HepG2 (cell line): ENCODE results near the gene ING1. TPM values are rescaled to one million over a fixed set of nuclear protein-coding genes. Genes with fewer than 3 reads are reported as not detected.

Source experiments
- CCAR2 ChIP-seq: fragments of 200-400 bp; formaldehyde crosslinking; optimal IDR thresholded peaks from 2 replicates; pipeline ENCODE3; 2018; ENCODE audit warnings: low read depth, mild to moderate bottlenecking, low read length, moderate library complexity
- DPF2 ChIP-seq: sonication (generic); formaldehyde crosslinking; IDR thresholded peaks from 2 replicates; pipeline ENCODE4 v1.4.0; 2020; ENCODE audit warnings: mild to moderate bottlenecking, low read depth, missing genetic modification reagents, borderline replicate concordance
- GFI1 ChIP-seq: sonication (generic); formaldehyde crosslinking; IDR thresholded peaks from 2 replicates; pipeline ENCODE4 v1.5.0; 2020; ENCODE audit warnings: missing genetic modification reagents, mild to moderate bottlenecking, borderline replicate concordance
- GMEB2 ChIP-seq: IDR thresholded peaks from 2 replicates; pipeline ENCODE4 v1.6.1; 2016; ENCODE audit warnings: missing biosample characterization, missing genetic modification reagents, low read depth
- HOMEZ ChIP-seq: IDR thresholded peaks from 2 replicates; pipeline ENCODE4 v1.6.1; 2016; ENCODE audit warnings: low read depth
- IRX3 ChIP-seq: sonication (generic); formaldehyde crosslinking; IDR thresholded peaks from 2 replicates; pipeline ENCODE4 v1.8.1; 2023; ENCODE audit warnings: mild to moderate bottlenecking, low read depth, missing genetic modification reagents, borderline replicate concordance
- PBX3 ChIP-seq: sonication (generic); formaldehyde crosslinking; IDR thresholded peaks from 2 replicates; pipeline ENCODE4 v1.8.1; 2023; ENCODE audit warnings: missing genetic modification reagents, inconsistent platforms, borderline replicate concordance
- RARA ChIP-seq: IDR thresholded peaks from 2 replicates; pipeline ENCODE4 v1.6.1; 2016; ENCODE audit warnings: missing genetic modification reagents, missing compliant biosample characterization
- SIN3B ChIP-seq: fragments of 150-350 bp; IDR thresholded peaks from 2 replicates; pipeline ENCODE4 v1.6.1; 2014; ENCODE audit warnings: low read length
- XRCC5 ChIP-seq: fragments of 200-400 bp; formaldehyde crosslinking; optimal IDR thresholded peaks from 2 replicates; pipeline ENCODE3; 2017; ENCODE audit warnings: mild to moderate bottlenecking, low read length
- YEATS4 ChIP-seq: sonication (generic); formaldehyde crosslinking; IDR thresholded peaks from 2 replicates; pipeline ENCODE4 v1.4.0; 2020; ENCODE audit warnings: missing genetic modification reagents, borderline replicate concordance
- ZBTB3 ChIP-seq: sonication (generic); formaldehyde crosslinking; IDR thresholded peaks from 2 replicates; pipeline ENCODE4 v1.4.0; 2020; ENCODE audit warnings: low read depth, mild to moderate bottlenecking, moderate library complexity, missing genetic modification reagents, borderline replicate concordance
- ZBTB34 ChIP-seq: sonication (generic); formaldehyde crosslinking; IDR thresholded peaks from 2 replicates; pipeline ENCODE4 v1.8.0; 2022; ENCODE audit warnings: mild to moderate bottlenecking, missing genetic modification reagents
- ZFP91 ChIP-seq: sonication (generic); formaldehyde crosslinking; IDR thresholded peaks from 2 replicates; pipeline ENCODE4 v1.9.0; 2022; ENCODE audit warnings: missing genetic modification reagents, mild to moderate bottlenecking, borderline replicate concordance
- ZNF329 ChIP-seq: sonication (generic); formaldehyde crosslinking; IDR thresholded peaks from 2 replicates; pipeline ENCODE4 v1.9.0; 2021; ENCODE audit warnings: low read depth, mild to moderate bottlenecking, missing genetic modification reagents
- ZNF441 ChIP-seq: sonication (generic); formaldehyde crosslinking; IDR thresholded peaks from 2 replicates; pipeline ENCODE4 v1.7.0; 2021; ENCODE audit warnings: missing genetic modification reagents, borderline replicate concordance
- ZNF574 ChIP-seq: sonication (generic); formaldehyde crosslinking; IDR thresholded peaks from 2 replicates; pipeline ENCODE4 v1.4.0; 2020; ENCODE audit warnings: missing genetic modification reagents
- ZNF605 ChIP-seq: sonication (generic); formaldehyde crosslinking; IDR thresholded peaks from 2 replicates; pipeline ENCODE4 v1.8.0; 2022; ENCODE audit warnings: mild to moderate bottlenecking, missing genetic modification reagents
- ZNF672 ChIP-seq: sonication (generic); formaldehyde crosslinking; IDR thresholded peaks from 2 replicates; pipeline ENCODE4 v1.8.1; 2022; ENCODE audit warnings: missing genetic modification reagents
- polyA plus RNA-seq, 8 experiments: library from polyadenylated mRNA; depleted of rRNA in 3 of 8; stranded (reverse) in 7 of 8; unstranded in 1 of 8; fragments of >200 nt; fragmentation: Illumina TruSeq in 4 of 8; extraction: Trizol in 4 of 8; gene quantifications; 2 replicates each; pipeline versions ENCODE4 v1.2.1 to v1.2.3, GENCODE V29; 2011 to 2016; ENCODE audit warnings: low read depth in 4 of 8, missing spikeins in 1 of 8, mixed read lengths in 1 of 8; ENCODE audit not compliant: insufficient read depth in 1 of 8
- total RNA-seq, 5 experiments: library from RNA; depleted of rRNA; stranded (reverse); fragments of >200 nt; fragmentation: Illumina TruSeq; extraction: Trizol; gene quantifications; 2 replicates each; pipeline ENCODE4 v1.2.3, GENCODE V29; 2016; ENCODE audit warnings: low read depth in 1 of 5

Gene ING1
- total and polyA plus RNA-seq, 2 of the 13 experiments (the other 11 are each of a cell fraction or from before 2014, with no cell fraction given): 8.1 to 16.1 TPM

GRCh38 chr13:110714797-110715394, 1.4 kb downstream of the ING1 start (continued):
- TF ChIP-seq SIN3B: peak; percentile 61; the same call in 1 of the 2 replicates
- TF ChIP-seq ZFP91 (CRISPR knock-in tag): no peak
- TF ChIP-seq PBX3 (CRISPR knock-in tag): no peak
- TF ChIP-seq CCAR2: no peak
- no peak for TF ChIP-seq GFI1
- TF ChIP-seq IRX3 (CRISPR knock-in tag): no peak
- TF ChIP-seq HOMEZ: no peak
- TF ChIP-seq ZBTB3 (CRISPR knock-in tag): no peak
- TF ChIP-seq ZNF329 (CRISPR knock-in tag): no peak
- no peak for TF ChIP-seq DPF2 (CRISPR knock-in tag)
- peak; percentile 12; the same call in 1 of the 2 replicates for TF ChIP-seq ZNF574 (CRISPR knock-in tag)
- TF ChIP-seq XRCC5: no peak
- peak; percentile 16; the same call in 1 of the 2 replicates for TF ChIP-seq YEATS4 (CRISPR knock-in tag)
- peak; percentile 29 for TF ChIP-seq ZNF605
- no peak; the same call in 1 of the 2 replicates for TF ChIP-seq ZNF441 (CRISPR knock-in tag)
- 0 out of 2 replicates have a peak, but pooled peaks have one; percentile 48 for TF ChIP-seq ZBTB34 (CRISPR knock-in tag)
- no peak for TF ChIP-seq RARA (CRISPR knock-in tag)
- no peak for TF ChIP-seq ZNF672 (CRISPR knock-in tag)
- no peak for TF ChIP-seq GMEB2 (CRISPR knock-in tag)
